HEK293T (cell line): ENCODE results near the gene CMTM5.

ENCODE experiments used
- CTCF ChIA-PET: fragments of 350-600 bp; formaldehyde crosslinking; extraction: SDS; loops from one replicate; lab custom pipeline; 2021; ENCODE audit warnings: antibody characterized with exemption, inconsistent platforms; lab: Yijun Ruan, JAX
- POLR2A ChIA-PET: fragments of 350-600 bp; formaldehyde crosslinking; extraction: SDS; loops from one replicate; lab custom pipeline; 2020; ENCODE audit warnings: antibody characterized with exemption, inconsistent platforms; lab: Yijun Ruan, JAX
- DNase-seq: peaks from one replicate; pipeline ENCODE4 v3.0.0; 2012; ENCODE audit warnings: mixed read lengths; ENCODE audit errors: extremely low spot score
- ARNT ChIP-seq: fragments of 450-650 bp; IDR thresholded peaks from 2 replicates; pipeline ENCODE4 v1.6.1; 2017; ENCODE audit warnings: mild to moderate bottlenecking
- BHLHE40 ChIP-seq: fragments of 450-650 bp; IDR thresholded peaks from 2 replicates; pipeline ENCODE4 v1.6.1; 2016; ENCODE audit warnings: mild to moderate bottlenecking, moderate library complexity, borderline replicate concordance
- CTBP1 ChIP-seq: fragments of 450-650 bp; IDR thresholded peaks from 2 replicates; pipeline ENCODE4 v1.6.1; 2016; ENCODE audit warnings: borderline replicate concordance
- ELF4 ChIP-seq: fragments of 450-650 bp; IDR thresholded peaks from 2 replicates; pipeline ENCODE4 v1.6.1; 2017; ENCODE audit warnings: antibody characterized with exemption
- FOXA1 ChIP-seq: fragments of 450-650 bp; IDR thresholded peaks from 2 replicates; pipeline ENCODE4 v1.6.1; 2016; ENCODE audit warnings: mild to moderate bottlenecking
- FOXK2 ChIP-seq: fragments of 450-650 bp; IDR thresholded peaks from 2 replicates; pipeline ENCODE4 v1.6.1; 2016; ENCODE audit warnings: mild to moderate bottlenecking
- FOXM1 ChIP-seq: fragments of 450-650 bp; IDR thresholded peaks from 2 replicates; pipeline ENCODE4 v1.6.1; 2017; ENCODE audit warnings: mild to moderate bottlenecking, borderline replicate concordance
- HDGF ChIP-seq: fragments of 450-650 bp; IDR thresholded peaks from 2 replicates; pipeline ENCODE4 v1.6.1; 2017; ENCODE audit warnings: antibody characterized with exemption, borderline replicate concordance
- L3MBTL2 ChIP-seq: fragments of 450-650 bp; conservative IDR thresholded peaks from 2 replicates; pipeline ENCODE4 v1.6.1; 2016; ENCODE audit warnings: mild to moderate bottlenecking
- LEF1 ChIP-seq: fragments of 450-650 bp; IDR thresholded peaks from 2 replicates; pipeline ENCODE4 v1.6.1; 2017; ENCODE audit warnings: mild to moderate bottlenecking, borderline replicate concordance
- NFRKB ChIP-seq: fragments of 450-650 bp; IDR thresholded peaks from 2 replicates; pipeline ENCODE4 v1.6.1; 2016; ENCODE audit warnings: mild to moderate bottlenecking, moderate library complexity
- SP1 ChIP-seq: fragments of 450-650 bp; IDR thresholded peaks from 2 replicates; pipeline ENCODE4 v1.6.1; 2017
- SUZ12 ChIP-seq: fragments of 450-650 bp; IDR thresholded peaks from 2 replicates; pipeline ENCODE4 v1.6.1; 2016; ENCODE audit warnings: mild to moderate bottlenecking
- TARDBP ChIP-seq: fragments of 450-650 bp; IDR thresholded peaks from 2 replicates; pipeline ENCODE4 v1.6.1; 2016
- ZNF384 ChIP-seq: fragments of 450-650 bp; IDR thresholded peaks from 2 replicates; pipeline ENCODE4 v1.6.1; 2016
- TF ChIP-seq, protein P1 (sequence below): fragments of 450-650 bp; IDR thresholded peaks from 2 replicates; pipeline ENCODE4 v1.6.1; 2016

Gene CMTM5

DNA sequence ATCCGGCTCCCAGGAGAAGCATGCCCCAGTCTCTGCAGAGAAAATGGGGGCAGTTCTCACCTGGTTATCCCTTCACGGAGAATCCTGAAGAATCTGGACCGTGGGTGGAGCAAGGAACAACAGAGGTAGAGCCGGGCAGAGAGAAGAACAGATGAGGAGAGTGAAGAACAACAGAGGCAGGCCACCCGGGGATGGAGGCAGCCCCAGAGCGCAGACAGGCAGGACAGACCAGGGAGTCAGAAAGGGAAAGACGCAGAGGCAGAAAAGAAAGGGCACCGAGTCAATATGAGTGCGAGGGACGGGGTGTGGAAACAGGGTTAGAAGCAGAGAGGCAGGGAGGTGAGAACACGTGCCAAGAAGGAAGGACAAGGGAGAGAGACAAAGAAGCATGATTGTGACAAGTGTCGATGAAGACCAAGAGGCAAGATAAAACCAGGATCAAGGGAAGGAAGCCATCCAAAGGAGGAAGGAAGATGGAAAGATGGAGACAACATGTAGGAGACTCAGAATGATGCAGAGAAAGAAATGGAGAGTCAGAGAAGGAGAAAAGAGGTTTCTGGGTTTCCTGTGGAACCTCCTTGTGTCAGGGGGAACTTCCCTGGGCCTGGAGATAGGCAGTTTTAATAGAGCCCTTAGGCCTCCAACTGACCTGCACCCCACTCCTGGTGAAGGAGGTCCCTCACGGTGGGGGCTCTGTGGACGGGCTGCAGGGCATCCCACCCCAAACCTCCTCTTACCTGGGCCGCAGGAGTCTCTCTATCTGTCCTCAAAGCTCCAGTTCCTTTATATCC is 30.9 kb downstream of the CMTM5 start, which contains the start of gene MYH6:
Gene MYH6 (minus strand): TSS at position 758 of the 791 bp plus-strand sequence. CDS start 1,050 bp downstream, outside the sequence.
- no peak for DNase-seq
- POLR2A ChIA-PET: no interaction called here
- CTCF ChIA-PET: no interaction called here
- TF ChIP-seq SUZ12 (no peak), ARNT (no peak), FOXA1 (no peak), TARDBP (no peak), HDGF (no peak)

DNA sequence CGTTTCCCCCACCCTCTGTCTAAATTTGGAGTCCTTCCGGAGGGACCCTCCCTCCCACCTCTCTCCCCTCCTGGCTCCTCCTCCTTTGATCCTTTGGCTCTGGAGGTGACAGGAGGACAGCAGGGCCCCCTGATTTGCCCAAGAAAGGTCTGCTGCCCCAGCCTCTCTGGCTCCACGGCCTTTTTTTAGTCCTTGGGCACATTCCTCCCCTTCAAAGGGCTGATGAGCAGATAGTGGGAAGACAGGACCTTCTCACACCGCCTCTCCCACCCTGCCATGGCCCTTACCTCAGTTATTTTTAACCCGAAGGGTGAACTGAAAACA is 31.4 kb downstream of the CMTM5 start:
- TF ChIP-seq L3MBTL2 (no peak), FOXA1 (no peak), BHLHE40 (no peak), FOXK2 (no peak), SP1 (no peak), LEF1 (no peak)
- CTCF ChIA-PET: no interaction called here
- POLR2A ChIA-PET: no interaction called here
- no peak for DNase-seq

DNA sequence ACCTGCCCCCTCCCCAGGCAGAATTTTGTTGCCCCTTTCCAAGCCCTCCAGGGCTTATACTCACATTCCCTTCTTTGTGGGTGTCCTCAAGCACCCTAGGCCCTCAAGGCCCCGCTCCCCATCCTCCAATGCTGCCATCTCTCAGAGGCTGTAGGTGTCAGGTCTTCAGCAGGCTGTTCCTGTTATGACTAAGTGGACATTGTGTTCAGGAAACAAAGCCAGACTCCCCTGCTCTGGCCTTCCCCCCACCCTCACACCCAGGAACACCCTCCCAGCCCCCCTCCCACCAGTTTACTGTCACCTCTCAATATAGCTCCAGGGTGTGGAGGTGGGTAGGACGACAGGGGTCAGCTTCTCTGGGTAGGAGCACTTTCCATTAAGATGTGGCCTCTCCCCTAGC is 32.6 kb downstream of the CMTM5 start:
- TF ChIP-seq FOXM1: no peak
- no peak for TF ChIP-seq BHLHE40
- TF ChIP-seq ZNF384: no peak
- no peak for TF ChIP-seq ELF4
- no peak for TF ChIP-seq LEF1
- TF ChIP-seq FOXK2: no peak
- no peak for TF ChIP-seq ARNT
- no peak for TF ChIP-seq SP1
- TF ChIP-seq, protein P1, sequence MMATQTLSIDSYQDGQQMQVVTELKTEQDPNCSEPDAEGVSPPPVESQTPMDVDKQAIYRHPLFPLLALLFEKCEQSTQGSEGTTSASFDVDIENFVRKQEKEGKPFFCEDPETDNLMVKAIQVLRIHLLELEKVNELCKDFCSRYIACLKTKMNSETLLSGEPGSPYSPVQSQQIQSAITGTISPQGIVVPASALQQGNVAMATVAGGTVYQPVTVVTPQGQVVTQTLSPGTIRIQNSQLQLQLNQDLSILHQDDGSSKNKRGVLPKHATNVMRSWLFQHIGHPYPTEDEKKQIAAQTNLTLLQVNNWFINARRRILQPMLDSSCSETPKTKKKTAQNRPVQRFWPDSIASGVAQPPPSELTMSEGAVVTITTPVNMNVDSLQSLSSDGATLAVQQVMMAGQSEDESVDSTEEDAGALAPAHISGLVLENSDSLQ: no peak
- no peak for TF ChIP-seq HDGF
- no peak for TF ChIP-seq TARDBP
- TF ChIP-seq L3MBTL2: no peak
- no peak for TF ChIP-seq SUZ12
- no peak for TF ChIP-seq FOXA1
- no peak for TF ChIP-seq NFRKB
- TF ChIP-seq CTBP1: no peak
- CTCF ChIA-PET: no interaction called here
- DNase-seq: no peak
- POLR2A ChIA-PET: interaction anchor here (0.6 kb wide), 1 partner anchor 146 kb away, joined by 3 read pairs; no protein-coding TSS in a partner anchor

DNA sequence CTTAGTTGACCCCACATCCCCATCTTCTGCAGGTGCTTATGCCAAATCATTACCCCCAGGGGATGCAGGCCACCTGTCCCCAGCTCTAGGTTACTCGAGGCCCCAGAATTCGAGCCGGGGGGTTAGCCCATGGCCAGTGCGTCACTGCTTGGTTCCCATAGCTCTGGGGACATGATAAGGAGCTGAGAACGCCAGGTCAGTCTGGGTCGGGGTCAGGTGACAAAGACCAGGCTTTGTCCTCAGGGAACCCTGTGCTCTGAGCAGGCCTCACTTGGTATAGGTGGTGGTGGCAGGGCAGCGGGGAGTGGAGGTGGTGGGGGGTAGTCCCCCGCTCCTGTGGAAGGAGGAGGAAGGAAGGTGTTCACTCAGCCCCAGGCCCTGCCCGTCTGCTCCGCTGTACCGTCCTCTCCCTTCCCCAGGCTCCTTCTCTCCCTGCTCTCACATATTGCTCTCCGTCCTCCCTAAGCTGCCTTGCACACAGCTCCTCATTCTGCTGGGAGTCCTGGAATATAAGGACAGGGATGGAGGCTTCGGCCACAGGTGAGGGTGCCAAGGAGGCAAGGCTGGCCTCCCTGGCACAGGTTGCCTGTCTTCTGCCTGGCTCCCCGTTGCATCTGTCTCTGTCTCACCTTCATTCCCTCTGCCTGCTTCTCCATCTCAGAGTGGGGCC is 33.3 kb downstream of the CMTM5 start:
- TF ChIP-seq, protein P1: no peak
- DNase-seq: no peak
- CTCF ChIA-PET: no interaction called here
- POLR2A ChIA-PET: no interaction called here

DNA sequence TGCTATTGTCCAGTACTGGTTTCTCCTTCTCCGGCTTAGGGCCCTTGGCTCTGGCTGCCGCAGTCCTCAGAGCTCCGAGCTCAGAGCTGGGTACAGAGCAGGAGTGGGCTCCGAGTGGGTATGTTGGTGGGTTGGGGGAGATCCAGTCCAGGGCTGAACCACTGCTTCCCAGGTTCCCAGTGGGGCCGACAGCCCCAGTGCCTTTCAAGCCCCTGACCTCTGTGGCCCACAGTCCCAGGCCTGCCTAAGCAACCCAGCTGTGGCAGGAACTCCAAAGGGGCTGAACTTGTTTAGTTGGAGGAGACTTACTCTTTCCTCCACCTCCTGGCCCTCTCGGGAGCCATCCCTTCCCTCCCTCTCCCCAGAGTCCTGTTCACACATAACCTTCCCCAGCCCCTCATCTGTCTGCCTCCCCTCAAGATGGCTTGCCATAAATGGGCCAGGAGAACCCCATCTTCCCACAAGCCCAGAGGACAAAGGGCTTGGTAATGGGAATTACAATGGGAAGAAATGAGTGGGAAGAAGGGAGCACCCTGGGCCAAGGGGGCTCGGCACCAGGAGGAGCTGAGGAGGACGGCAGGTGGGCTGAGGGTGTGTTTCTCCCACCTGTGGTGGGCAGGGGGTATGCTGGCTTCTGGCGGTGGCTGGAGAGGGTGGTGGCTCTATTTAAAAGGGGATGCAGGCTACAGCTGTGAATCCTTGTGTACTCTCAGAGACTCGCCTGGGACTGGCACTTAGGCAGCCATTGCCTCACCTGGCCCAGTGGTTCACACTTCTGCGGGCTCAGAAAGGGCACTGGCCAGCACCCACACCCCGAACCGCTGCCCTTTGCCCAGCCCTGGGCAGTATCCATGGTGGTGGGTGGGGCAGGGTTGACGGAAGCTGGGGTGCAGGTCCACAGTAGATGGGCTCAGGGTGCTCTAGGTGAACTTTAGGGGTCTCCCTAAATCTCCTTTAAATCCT is 35.0 kb downstream of the CMTM5 start:
- ChIA-PET CTCF (no interaction called here), POLR2A (no interaction called here)
- TF ChIP-seq CTBP1 (no peak), SUZ12 (no peak), FOXA1 (no peak), L3MBTL2 (no peak), LEF1 (no peak), SP1 (no peak), TARDBP (no peak), BHLHE40 (no peak), FOXK2 (no peak), NFRKB (no peak), ZNF384 (no peak), ELF4 (no peak), ARNT (no peak), FOXM1 (no peak), HDGF (no peak)
- TF ChIP-seq, protein P1: no peak
- DNase-seq: no peak

DNA sequence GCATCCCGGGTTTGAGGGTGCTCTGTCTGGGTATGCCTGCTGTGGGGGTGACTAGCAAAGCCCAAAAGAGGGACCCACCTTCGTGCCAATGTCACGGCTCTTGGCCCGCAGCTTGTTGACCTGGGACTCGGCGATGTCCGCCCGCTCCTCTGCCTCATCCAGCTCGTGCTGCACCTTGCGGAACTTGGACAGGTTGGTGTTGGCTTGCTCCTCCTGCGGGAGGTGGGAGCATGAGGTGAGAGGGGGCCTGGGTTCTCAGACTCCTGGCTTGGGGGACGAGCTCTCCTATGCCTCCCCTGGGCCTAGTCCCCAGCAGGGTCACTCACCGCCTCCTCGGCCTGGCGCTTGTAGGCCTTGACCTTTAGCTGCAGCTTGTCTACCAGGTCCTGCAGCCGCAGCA is 36.8 kb downstream of the CMTM5 start:
- ChIA-PET POLR2A (no interaction called here), CTCF (interaction anchor here (0.6 kb wide), 1 partner anchor 11 kb away, joined by 3 read pairs; no protein-coding TSS in a partner anchor)
- DNase-seq: no peak
- TF ChIP-seq FOXM1 (no peak), NFRKB (no peak), TARDBP (no peak), ELF4 (no peak), ZNF384 (no peak), FOXK2 (no peak), SP1 (no peak)
